Ishikawa (cell line): ENCODE measurements around the gene MOB2.

ENCODE experiments used
- CEBPB ChIP-seq: IDR thresholded peaks from 2 replicates; pipeline ENCODE4 v1.6.1; 2012
- CREB1 ChIP-seq: IDR thresholded peaks from 2 replicates; pipeline ENCODE4 v1.6.1; 2012; ENCODE audit warnings: low read depth
- EGR1 ChIP-seq: IDR thresholded peaks from 2 replicates; pipeline ENCODE4 v1.6.1; 2012
- EP300 ChIP-seq: IDR thresholded peaks from 2 replicates; pipeline ENCODE4 v1.6.1; 2012; ENCODE audit warnings: borderline replicate concordance
- FOXM1 ChIP-seq: IDR thresholded peaks from 2 replicates; pipeline ENCODE4 v1.6.1; 2012; ENCODE audit warnings: low read depth, borderline replicate concordance
- MAX ChIP-seq: IDR thresholded peaks from 2 replicates; pipeline ENCODE4 v1.6.1; 2012
- NFIC ChIP-seq: IDR thresholded peaks from 2 replicates; pipeline ENCODE4 v1.6.1; 2012
- RAD21 ChIP-seq: IDR thresholded peaks from 2 replicates; pipeline ENCODE4 v1.6.1; 2012; ENCODE audit warnings: low read depth
- REST ChIP-seq: IDR thresholded peaks from 2 replicates; pipeline ENCODE4 v1.6.1; 2012; ENCODE audit warnings: low read depth, mild to moderate bottlenecking
- TAF1 ChIP-seq: IDR thresholded peaks from 2 replicates; pipeline ENCODE4 v1.6.1; 2012; ENCODE audit warnings: low read depth, mild to moderate bottlenecking
- TCF12 ChIP-seq: IDR thresholded peaks from 2 replicates; pipeline ENCODE4 v1.6.1; 2012; ENCODE audit warnings: low read depth
- TEAD4 ChIP-seq: IDR thresholded peaks from 2 replicates; pipeline ENCODE4 v1.6.1; 2012
- USF1 ChIP-seq: IDR thresholded peaks from 2 replicates; pipeline ENCODE4 v1.6.1; 2012
- YY1 ChIP-seq: IDR thresholded peaks from 2 replicates; pipeline ENCODE4 v1.6.1; 2012; ENCODE audit warnings: low read depth
- ZBTB7A ChIP-seq: IDR thresholded peaks from 2 replicates; pipeline ENCODE4 v1.6.1; 2012; ENCODE audit warnings: low read depth

MOB2 gene

GRCh38 chr11:1511937-1512496 is 25.4 kb upstream of the MOB2 start:
- no peak for TF ChIP-seq EGR1
- TF ChIP-seq NFIC = no peak
- no peak for TF ChIP-seq TCF12
- TF ChIP-seq TEAD4 = no peak
- no peak for TF ChIP-seq YY1
- no peak for TF ChIP-seq REST
- TF ChIP-seq MAX = no peak
- no peak for TF ChIP-seq FOXM1
- TF ChIP-seq RAD21 = no peak
- TF ChIP-seq CREB1 = no peak
- no peak for TF ChIP-seq TAF1
- TF ChIP-seq USF1 = no peak

- TF ChIP-seq CREB1 (no peak), TAF1 (no peak)
Observed at GRCh38 chr11:1510928-1511327, 24.3 kb upstream of the MOB2 start.

GRCh38 chr11:1509626-1510255 is 23.2 kb upstream of the MOB2 start:
- TF ChIP-seq TCF12 (no peak), TEAD4 (no peak), EP300 (no peak), YY1 (no peak), TAF1 (no peak), CEBPB (no peak), RAD21 (no peak), ZBTB7A (no peak), NFIC (no peak), EGR1 (no peak), MAX (no peak), FOXM1 (no peak), USF1 (no peak), REST (no peak), CREB1 (no peak)

- TF ChIP-seq NFIC (no peak), EGR1 (no peak), CEBPB (no peak), TCF12 (no peak), ZBTB7A (no peak), CREB1 (no peak), RAD21 (no peak), YY1 (no peak), TEAD4 (no peak), REST (no peak), FOXM1 (no peak), MAX (no peak), EP300 (no peak)
Observed at GRCh38 chr11:1508986-1509385, 22.4 kb upstream of the MOB2 start.
